GM12878 (cell line): ENCODE measurements around the gene ADAMTS1. TPM values are rescaled to one million over a fixed set of nuclear protein-coding genes. Genes with fewer than 3 reads are reported as not detected.

Experiments used
- ATAC-seq: fragments of 200-7000 bp; cut with Tn5 transposase; 3 replicates; pipeline ENCODE4 v1.9.1; 2020; ENCODE audit warnings: mild to moderate bottlenecking, moderate library complexity
- BruUV-seq: library from RNA; stranded (reverse); fragments of 400-500 nt; replicated peaks from 2 replicates; lab custom pipeline; 2021; lab: Mats Ljungman, UMichigan
- CTCF ChIA-PET: fragments of 300-600 bp; sonication (Branson Sonifier 250); formaldehyde crosslinking; extraction: SDS; loops from one replicate; lab custom pipeline; 2021; ENCODE audit warnings: inconsistent platforms; lab: Yijun Ruan, JAX
- POLR2A ChIA-PET: fragments of 350-600 bp; formaldehyde crosslinking; extraction: SDS; loops from one replicate; lab custom pipeline; 2021; ENCODE audit warnings: inconsistent platforms; lab: Charles Lee
- RAD21 ChIA-PET: fragments of 300-600 bp; sonication (Branson Sonifier 250); formaldehyde crosslinking; loops from one replicate; lab custom pipeline; 2023; ENCODE audit warnings: antibody characterized with exemption; ENCODE audit not compliant: unreplicated experiment; lab: Charles Lee
- SMC1A ChIA-PET: fragments of 300-600 bp; sonication (Branson Sonifier 250); formaldehyde crosslinking; loops from one replicate; lab custom pipeline; 2023; ENCODE audit not compliant: unreplicated experiment, uncharacterized antibody; lab: Charles Lee
- DNase-seq: peaks from one replicate; pipeline ENCODE4 v3.0.0-alpha.2; 2011; ENCODE audit warnings: low read depth, low spot score
- FAIRE-seq: peaks from 3 replicates; lab custom pipeline; 2011; peaks lifted over from hg19 to GRCh38; lab: Jason Lieb, UNC
- H2AFZ ChIP-seq: 2 replicates; pipeline ENCODE4 v1.6.0; 2011; ENCODE audit warnings: low read depth, low read length, control low read depth; ENCODE audit not compliant: control insufficient read depth
- H3K27ac ChIP-seq: 2 replicates; pipeline ENCODE4 v1.5.1; 2011; ENCODE audit warnings: control low read depth; ENCODE audit not compliant: control insufficient read depth, insufficient read depth
- H3K27me3 ChIP-seq, 2 experiments: replicated peaks in 1 of 2; 2 replicates each; pipeline versions ENCODE4 v1.6.0 to v1.6.1; 2011; ENCODE audit warnings: low read length in 1 of 2; ENCODE audit not compliant: control insufficient read depth in 2 of 2, insufficient read depth in 2 of 2
- H3K36me3 ChIP-seq, 2 experiments: 2 replicates each; pipeline ENCODE4 v1.5.1; 2011; ENCODE audit warnings: low read length in 1 of 2; ENCODE audit not compliant: control insufficient read depth in 2 of 2, insufficient read depth in 2 of 2
- H3K4me1 ChIP-seq: 2 replicates; pipeline ENCODE4 v1.6.1; 2011; ENCODE audit warnings: mild to moderate bottlenecking, low read length, moderate library complexity, mixed read lengths; ENCODE audit not compliant: control insufficient read depth, insufficient read depth
- H3K4me2 ChIP-seq: 2 replicates; pipeline ENCODE4 v1.6.0; 2011; ENCODE audit warnings: control low read depth; ENCODE audit not compliant: control insufficient read depth, insufficient read depth
- H3K4me3 ChIP-seq: fragments of 200-600 bp; sonication (generic); 2 replicates; pipeline ENCODE4 v1.5.1; 2016
- H3K79me2 ChIP-seq: 2 replicates; pipeline ENCODE4 v1.6.0; 2011; ENCODE audit warnings: low read length; ENCODE audit not compliant: control insufficient read depth, insufficient read depth
- H3K9ac ChIP-seq: 2 replicates; pipeline ENCODE4 v1.8.0; 2011; ENCODE audit warnings: low read length, control low read depth, mixed read lengths; ENCODE audit not compliant: control insufficient read depth, insufficient read depth
- H3K9me3 ChIP-seq: replicated peaks from 3 replicates; pipeline ENCODE4 v1.5.1; 2011; ENCODE audit warnings: mild to moderate bottlenecking, low read length; ENCODE audit not compliant: control insufficient read depth, insufficient read depth
- H4K20me1 ChIP-seq: 2 replicates; pipeline ENCODE4 v1.6.0; 2011; ENCODE audit not compliant: control insufficient read depth, insufficient read depth
- GABPA ChIP-seq: IDR thresholded peaks from 2 replicates; pipeline ENCODE4 v1.6.1; 2014; ENCODE audit warnings: antibody characterized with exemption, low read depth, mild to moderate bottlenecking, inconsistent platforms
- HSF1 ChIP-seq: fragments of 150-350 bp; IDR thresholded peaks from 2 replicates; pipeline ENCODE4 v1.6.1; 2014; ENCODE audit warnings: mild to moderate bottlenecking, low read depth, low read length
- IRF5 ChIP-seq: fragments of 450-650 bp; IDR thresholded peaks from 2 replicates; pipeline ENCODE4 v1.6.1; 2017; ENCODE audit warnings: borderline replicate concordance
- KAT2A ChIP-seq: conservative IDR thresholded peaks from 2 replicates; pipeline ENCODE4 v1.6.1; 2011; ENCODE audit warnings: low read depth, low read length; ENCODE audit not compliant: control insufficient read depth
- MTA2 ChIP-seq: fragments of 450-650 bp; IDR thresholded peaks from 2 replicates; pipeline ENCODE4 v1.6.1; 2016; ENCODE audit warnings: low read depth, mild to moderate bottlenecking, moderate library complexity
- NKRF ChIP-seq: fragments of 450-650 bp; conservative IDR thresholded peaks from 2 replicates; pipeline ENCODE4 v1.6.1; 2017; ENCODE audit warnings: mild to moderate bottlenecking, moderate library complexity
- NR2C1 ChIP-seq: fragments of 450-650 bp; IDR thresholded peaks from 2 replicates; pipeline ENCODE4 v1.6.1; 2017; ENCODE audit warnings: antibody characterized with exemption, mild to moderate bottlenecking, moderate library complexity
- NRF1 ChIP-seq: conservative IDR thresholded peaks from 2 replicates; pipeline ENCODE4 v1.6.1; 2011; ENCODE audit warnings: mild to moderate bottlenecking, low read depth, low read length, improper control_type of control experiment
- PRDM15 ChIP-seq: fragments of 450-650 bp; formaldehyde crosslinking; IDR thresholded peaks from 2 replicates; pipeline ENCODE4 v1.4.0; 2020; ENCODE audit warnings: mild to moderate bottlenecking, moderate library complexity
- RELB ChIP-seq: fragments of 450-650 bp; IDR thresholded peaks from 2 replicates; pipeline ENCODE4 v1.6.1; 2017; ENCODE audit warnings: low read depth, mild to moderate bottlenecking, moderate library complexity
- SP1 ChIP-seq: IDR thresholded peaks from one replicate; pipeline ENCODE4 v1.6.1; 2011; ENCODE audit warnings: low read depth, low read length
- TAF1 ChIP-seq: IDR thresholded peaks from 2 replicates; pipeline ENCODE4 v1.6.1; 2011; ENCODE audit warnings: mild to moderate bottlenecking, low read depth, low read length, borderline replicate concordance
- ZBED1 ChIP-seq: IDR thresholded peaks from 2 replicates; pipeline ENCODE4 v1.6.1; 2016; ENCODE audit warnings: borderline replicate concordance
- WGBS: methylation state at CpG from one replicate; pipeline ENCODE4 v1.1.6; 2016; ENCODE audit warnings: low lambda C conversion rate; ENCODE audit not compliant: insufficient replicate concordance, insufficient coverage; ENCODE audit errors: missing lambda C conversion rate; 5-methylcytosine and 5-hydroxymethylcytosine counted together
- in situ Hi-C: fragments of 300-500 bp; cut with MboI; formaldehyde crosslinking; loops from 9 replicates; pipeline ENCODE4 v1.14.3; 2018; ENCODE audit warnings: mixed read lengths
- intact Hi-C: fragments of 100-400 bp; cut with micrococcal nuclease; formaldehyde crosslinking; loops from one replicate; pipeline ENCODE4 v1.14.2; 2022; ENCODE audit not compliant: unreplicated experiment
- polyA plus RNA-seq, 11 experiments: library from polyadenylated mRNA; depleted of rRNA in 4 of 11; unstranded in 6 of 11; stranded (reverse) in 5 of 11; fragments of >200 nt; fragmentation: Nextera tagmentation in 4 of 11; fragmentation: Illumina TruSeq in 1 of 11; extraction: Ambion mirVana in 4 of 11; extraction: Trizol in 1 of 11; gene quantifications; 1 replicate in 1 of 11; 2 replicates in 10 of 11; pipeline versions ENCODE4 v1.2.1 to v1.2.3, GENCODE V29; 2011 to 2016; ENCODE audit warnings: inconsistent platforms in 2 of 11, missing spikeins in 2 of 11, low read depth in 1 of 11
- total RNA-seq, 4 experiments: library from RNA; depleted of rRNA in 3 of 4; stranded (reverse); fragments of >200 nt in 3 of 4; fragmentation: Illumina TruSeq in 1 of 4; extraction: Trizol in 1 of 4; gene quantifications; 2 replicates each; pipeline versions ENCODE4 v1.2.1 to v1.2.3, GENCODE V29; 2013 to 2021

The ADAMTS1 gene
- total and polyA plus RNA-seq, 10 of the 15 experiments (the other 5 are each of a cell fraction or from before 2014, with no cell fraction given): 0.06 to 0.21 (median 0.08) TPM; not detected in 6

GRCh38 chr21:26852423-26852822, 7.2 kb upstream of the ADAMTS1 start:
- in situ Hi-C loops (loop anchor here (10.0 kb wide), 1 partner anchor 852 kb away; no protein-coding TSS in a partner anchor), intact Hi-C loops (no loop called here)
- ChIA-PET POLR2A (no interaction called here), CTCF (no interaction called here), RAD21 (no interaction called here), SMC1A (no interaction called here)
- BruUV-seq: no TSS peak
- 50% methylated on average over 3 of the region's 3 CpGs for WGBS
- FAIRE-seq (no peak), ATAC-seq (no peak), DNase-seq (no peak)
- Histone ChIP-seq H3K9me3 (no peaks in the 10 kb centered on the region), H3K4me2 (no peak overlapping the region), H3K27me3 (no peaks in the 10 kb centered on the region), H3K4me3 (no peak overlapping the region), H4K20me1 (no peaks in the 10 kb centered on the region), H3K9ac (no peak overlapping the region), H3K36me3 (no peaks in the 10 kb centered on the region), H3K4me1 (no peaks in the 10 kb centered on the region), H3K27ac (no peak overlapping the region), H2AFZ (no peak overlapping the region), H3K79me2 (no peaks in the 10 kb centered on the region)
- TF ChIP-seq PRDM15 (CRISPR knock-in tag): no peak
- no peak for TF ChIP-seq GABPA
- no peak for TF ChIP-seq KAT2A
- no peak for TF ChIP-seq NR2C1
- no peak for TF ChIP-seq SP1
- no peak for TF ChIP-seq NKRF
- TF ChIP-seq MTA2: no peak
- no peak for TF ChIP-seq TAF1
- TF ChIP-seq NRF1: no peak
- TF ChIP-seq IRF5: no peak
- no peak for TF ChIP-seq HSF1
- no peak for TF ChIP-seq RELB
- no peak for TF ChIP-seq ZBED1
